ENCODE results near the gene COL6A2. TPM values are rescaled to one million over a fixed set of nuclear protein-coding genes. Genes with fewer than 3 reads are reported as not detected.
"Not testable (repeated sequence)": the region's sequence is repeated elsewhere in the genome, so short reads cannot be mapped to it uniquely, and the experiment has no call there.

Gene COL6A2
- polyA plus RNA-seq, 4 donors = 184 to 330 (median 231) TPM

- DNase-seq (ENCODE audit: low read depth in 4 of 4, low spot score in 2 of 4) = no peak
Observed at GRCh38 chr21:46060596-46061061, 37.3 kb upstream of the COL6A2 start.

GRCh38 chr21:46061063-46061462, 36.8 kb upstream of the COL6A2 start:
- no peak for DNase-seq (ENCODE audit: low read depth in 4 of 4, low spot score in 2 of 4)

GRCh38 chr21:46061518-46061917, 36.4 kb upstream of the COL6A2 start:
- DNase-seq (ENCODE audit: low read depth in 4 of 4, low spot score in 2 of 4) = no peak

- DNase-seq (ENCODE audit: low read depth in 4 of 4, low spot score in 2 of 4) = no peak
Observed at GRCh38 chr21:46061950-46062349, 36.0 kb upstream of the COL6A2 start.

- DNase-seq (ENCODE audit: low read depth in 4 of 4, low spot score in 2 of 4) = no peak
Observed at GRCh38 chr21:46062471-46063211, 35.3 kb upstream of the COL6A2 start.

GRCh38 chr21:46063227-46063626, 34.7 kb upstream of the COL6A2 start:
- DNase-seq (ENCODE audit: low read depth in 4 of 4, low spot score in 2 of 4) = no peak

- DNase-seq (ENCODE audit: low read depth in 4 of 4, low spot score in 2 of 4) = no peak
Observed at GRCh38 chr21:46063734-46064680, 33.9 kb upstream of the COL6A2 start.

- DNase-seq (ENCODE audit: low read depth in 4 of 4, low spot score in 2 of 4) = no peak
Observed at GRCh38 chr21:46064870-46065214, 33.1 kb upstream of the COL6A2 start.

GRCh38 chr21:46065215-46065913, 32.5 kb upstream of the COL6A2 start:
- no peak for DNase-seq (ENCODE audit: low read depth in 4 of 4, low spot score in 2 of 4)

- no peak for DNase-seq (ENCODE audit: low read depth in 4 of 4, low spot score in 2 of 4)
Observed at GRCh38 chr21:46065914-46066551, 31.9 kb upstream of the COL6A2 start.

GRCh38 chr21:46066591-46067331, 31.2 kb upstream of the COL6A2 start:
- no peak for DNase-seq (ENCODE audit: low read depth in 4 of 4, low spot score in 2 of 4)

GRCh38 chr21:46067505-46068201, 30.3 kb upstream of the COL6A2 start:
- DNase-seq (ENCODE audit: low read depth in 4 of 4, low spot score in 2 of 4) = no peak

- DNase-seq (ENCODE audit: low read depth in 4 of 4, low spot score in 2 of 4) = no peak
Observed at GRCh38 chr21:46068516-46069079, 29.3 kb upstream of the COL6A2 start.

- no peak for DNase-seq (ENCODE audit: low read depth in 4 of 4, low spot score in 2 of 4)
Observed at GRCh38 chr21:46069166-46069565, 28.7 kb upstream of the COL6A2 start.

GRCh38 chr21:46069719-46070279, 28.1 kb upstream of the COL6A2 start:
- no peak for DNase-seq (ENCODE audit: low read depth in 4 of 4, low spot score in 2 of 4)

- no peak for DNase-seq (ENCODE audit: low read depth in 4 of 4, low spot score in 2 of 4)
Observed at GRCh38 chr21:46071082-46071481, 26.8 kb upstream of the COL6A2 start.

GRCh38 chr21:46076724-46077123, 21.2 kb upstream of the COL6A2 start:
- DNase-seq (ENCODE audit: low read depth in 4 of 4, low spot score in 2 of 4) = not testable (repeated sequence)

GRCh38 chr21:46077674-46078101, 20.2 kb upstream of the COL6A2 start:
- no peak for DNase-seq (ENCODE audit: low read depth in 4 of 4, low spot score in 2 of 4)

All from left renal cortex interstitium (tissue), 4 donors.